Measurements from ENCODE around the gene MAIP1.

GRCh38 chr2:199926806-199927205 lies 28.6 kb upstream of the MAIP1 start:
- no peak for TF ChIP-seq CTCF (IDR thresholded peaks at IDR 0.05)
- TF ChIP-seq POLR2AphosphoS5 (IDR thresholded peaks at IDR 0.05), result no peak
- no peak for TF ChIP-seq POLR2A (IDR thresholded peaks at IDR 0.05; ENCODE audit: low read depth)
- TF ChIP-seq EP300 (IDR thresholded peaks at IDR 0.05), result no peak

Measured in esophagus muscularis mucosa (tissue), 4 donors.